Stimulated activated CD8-positive, alpha-beta memory T cell treated with anti-CD3 and anti-CD28 coated beads, Interleukin-7, amount 100 ng/mL, for 4 hours (primary cell): Measurements from ENCODE around the gene NR2C2AP.
"Not testable (repeated sequence)": the region's sequence is repeated elsewhere in the genome, so short reads cannot be mapped to it uniquely, and the experiment has no call there.

Source experiments
- DNase-seq, 2 donors: peaks; one replicate each; pipeline ENCODE4 v3.0.0-alpha.2; 2020; ENCODE audit warnings: low read depth in 2 of 2

NR2C2AP gene

GRCh38 chr19:19185853-19186740 lies 17.1 kb downstream of the NR2C2AP start:
- peak; percentile 34 to 39 for DNase-seq

GRCh38 chr19:19181488-19181998 lies 21.7 kb downstream of the NR2C2AP start:
- DNase-seq, result no peak

GRCh38 chr19:19179548-19180441 lies 23.4 kb downstream of the NR2C2AP start:
- no peak for DNase-seq

- no peak for DNase-seq
Observed at GRCh38 chr19:19176950-19177349, 26.3 kb downstream of the NR2C2AP start.

GRCh38 chr19:19173243-19173642 lies 30.0 kb downstream of the NR2C2AP start:
- DNase-seq, result not testable (repeated sequence)

- no peak for DNase-seq
Observed at GRCh38 chr19:19171821-19172532, 31.2 kb downstream of the NR2C2AP start.

GRCh38 chr19:19170873-19171672 lies 32.1 kb downstream of the NR2C2AP start:
- no peak for DNase-seq

- DNase-seq, result peak; percentile 59
Observed at GRCh38 chr19:19170053-19170872, 33.0 kb downstream of the NR2C2AP start, which contains the start of gene MEF2B. MEF2B (minus strand) TSS chr19:19170263; CDS start chr19:19150735, 19,528 bp downstream.

GRCh38 chr19:19169236-19170052 lies 33.8 kb downstream of the NR2C2AP start:
- DNase-seq, result no peak

GRCh38 chr19:19167612-19168011 lies 35.6 kb downstream of the NR2C2AP start:
- DNase-seq, result no peak

GRCh38 chr19:19165396-19165795 lies 37.8 kb downstream of the NR2C2AP start:
- no peak for DNase-seq

- no peak for DNase-seq
Observed at GRCh38 chr19:19162495-19162894, 40.7 kb downstream of the NR2C2AP start.

GRCh38 chr19:19160461-19161035 lies 42.7 kb downstream of the NR2C2AP start:
- DNase-seq, result no peak

- DNase-seq, result no peak
Observed at GRCh38 chr19:19159534-19159933, 43.7 kb downstream of the NR2C2AP start.

- DNase-seq, result no peak
Observed at GRCh38 chr19:19157808-19158207, 45.4 kb downstream of the NR2C2AP start.

GRCh38 chr19:19155495-19156219 lies 47.6 kb downstream of the NR2C2AP start:
- DNase-seq, result no peak

- DNase-seq, result no peak
Observed at GRCh38 chr19:19154768-19155494, 48.3 kb downstream of the NR2C2AP start.
